Umbilical cord (tissue), 2 donors: ENCODE data around the gene RBPMS2. TPM values are rescaled to one million over a fixed set of nuclear protein-coding genes. Genes with fewer than 3 reads are reported as not detected.
A peak's percentile ranks its signal among the peaks of the same experiment; 100 is the strongest.

Experiments
- DNase-seq: peaks from one replicate; pipeline ENCODE4 v3.0.0-alpha.2; 2015; ENCODE audit warnings: low spot score
- total RNA-seq: library from RNA; depleted of rRNA; stranded (reverse); fragments of >200 nt; gene quantifications from one replicate; pipeline ENCODE4 v1.2.3, GENCODE V29; 2014; ENCODE audit warnings: low replicate concordance; ENCODE audit not compliant: insufficient read depth

RBPMS2 gene
- total RNA-seq, 1 donor from 2014 or later = 7.0 TPM

DNA sequence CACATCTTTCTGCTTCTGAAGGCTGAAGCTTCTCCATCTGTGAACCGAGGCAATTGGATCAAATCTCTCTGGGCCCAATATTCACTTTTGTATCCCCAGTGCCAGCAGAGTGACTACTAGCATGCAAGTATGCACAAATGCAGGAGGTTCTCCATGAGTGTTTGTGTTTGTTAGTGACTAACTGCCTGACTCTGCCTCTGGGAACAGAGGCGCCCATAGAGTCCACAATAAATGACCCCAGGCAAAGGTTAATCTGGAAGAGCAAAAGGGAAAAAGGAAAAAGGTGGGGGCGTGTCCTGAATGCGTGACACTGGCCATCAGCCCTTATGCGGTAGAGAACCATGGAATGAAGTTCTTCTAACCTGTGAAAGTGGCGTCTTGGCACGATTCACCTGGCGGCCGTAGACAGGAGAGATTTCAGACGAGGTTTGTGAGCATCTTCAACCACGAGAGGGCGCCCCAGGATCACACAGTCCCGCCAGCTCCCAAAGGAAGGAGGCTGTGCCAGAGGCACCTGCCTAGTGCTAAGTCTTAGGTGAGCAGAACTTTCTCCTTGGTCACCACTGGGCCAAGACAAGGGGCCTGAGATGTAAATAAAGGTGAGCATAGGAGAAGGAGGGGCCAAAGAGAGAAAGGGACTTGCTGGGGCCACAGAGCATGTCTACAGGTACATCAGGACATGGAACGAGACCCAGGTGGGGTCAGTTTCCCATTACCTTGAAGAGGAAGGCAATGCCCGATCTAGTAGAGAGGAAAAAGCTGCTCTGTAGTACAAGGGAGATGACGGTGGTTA is 44.2 kb downstream of the RBPMS2 start:
- peak; percentile 81 for DNase-seq

GRCh38 chr15:64730151-64730550 is 45.2 kb downstream of the RBPMS2 start:
- no peak for DNase-seq

DNA sequence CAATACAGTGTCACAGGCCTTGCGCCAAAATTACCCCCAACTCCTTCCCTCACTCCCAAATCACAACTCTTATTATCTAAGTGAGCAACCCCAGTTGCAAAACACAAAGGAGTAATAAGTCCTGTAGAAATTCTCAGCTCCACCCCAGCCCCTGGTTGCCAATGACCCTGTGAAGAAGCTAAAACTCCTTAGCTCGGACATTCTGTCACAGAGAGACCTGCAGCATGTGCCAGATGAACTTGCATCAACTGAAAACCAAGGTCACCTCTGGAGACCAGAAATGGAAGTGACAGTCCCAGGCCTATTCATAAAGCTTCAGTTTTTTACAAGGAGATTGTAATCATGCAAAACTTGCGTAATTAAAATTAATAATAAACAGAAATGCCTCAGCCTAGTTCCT is 55.2 kb downstream of the RBPMS2 start:
- no peak for DNase-seq

DNA sequence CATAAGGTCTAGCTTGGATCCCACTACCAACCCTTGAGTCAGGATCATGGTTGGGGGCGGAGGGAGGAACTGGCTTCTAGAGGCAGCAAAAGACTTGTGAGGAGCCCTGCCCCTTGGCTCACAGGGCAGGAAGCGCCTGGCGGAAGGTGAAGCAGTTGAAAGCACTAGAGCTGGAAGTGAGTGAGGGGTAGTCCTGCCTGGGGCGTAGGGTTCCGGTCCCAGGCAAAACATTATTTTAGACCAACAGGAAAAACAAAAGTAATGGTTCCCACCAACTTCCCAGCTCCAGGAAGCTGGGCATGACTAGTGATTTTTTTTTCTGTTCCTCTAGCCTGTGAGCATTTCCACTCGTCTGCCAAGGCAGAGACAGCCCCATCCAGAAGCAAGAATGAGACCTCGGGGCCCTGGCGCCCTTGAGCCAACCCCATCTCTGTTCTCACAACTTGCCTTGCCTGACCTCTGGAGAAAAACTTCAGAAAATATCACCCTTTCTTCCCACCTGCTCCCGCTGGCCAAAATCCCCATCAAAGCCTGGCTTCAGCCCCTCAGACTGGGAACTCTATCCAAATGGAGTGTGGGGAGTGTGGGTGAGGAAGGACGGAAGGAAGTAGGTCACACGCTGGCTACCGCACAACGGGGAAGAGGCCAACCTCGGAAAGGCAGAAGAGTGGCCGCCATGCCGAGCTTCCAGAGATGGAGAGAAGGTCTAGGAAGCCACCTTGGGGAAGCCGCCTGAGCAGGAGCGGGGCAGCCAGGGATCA is 57.5 kb downstream of the RBPMS2 start:
- DNase-seq = no peak

GRCh38 chr15:64717130-64717529 is 58.3 kb downstream of the RBPMS2 start:
- DNase-seq = no peak

DNA sequence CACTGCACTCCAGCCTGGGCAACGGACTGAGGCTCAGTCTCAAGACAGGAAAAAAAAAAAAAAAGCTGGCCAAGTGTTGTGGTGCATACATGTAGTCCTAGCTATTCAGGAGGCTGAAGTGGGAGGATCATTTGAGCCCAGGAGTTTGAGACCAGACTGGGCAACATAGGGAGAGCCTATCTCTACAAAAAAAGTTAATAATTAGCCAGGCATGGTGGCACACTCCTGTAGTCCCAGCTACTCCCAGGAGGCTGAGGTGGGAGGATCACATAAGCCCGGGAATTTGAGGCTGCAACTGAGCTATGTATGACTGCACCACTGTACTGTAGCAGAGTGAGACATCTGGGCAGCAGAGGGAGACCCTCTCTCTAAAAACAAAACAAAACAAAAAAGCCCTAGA is 58.9 kb downstream of the RBPMS2 start:
- DNase-seq = no peak

DNA sequence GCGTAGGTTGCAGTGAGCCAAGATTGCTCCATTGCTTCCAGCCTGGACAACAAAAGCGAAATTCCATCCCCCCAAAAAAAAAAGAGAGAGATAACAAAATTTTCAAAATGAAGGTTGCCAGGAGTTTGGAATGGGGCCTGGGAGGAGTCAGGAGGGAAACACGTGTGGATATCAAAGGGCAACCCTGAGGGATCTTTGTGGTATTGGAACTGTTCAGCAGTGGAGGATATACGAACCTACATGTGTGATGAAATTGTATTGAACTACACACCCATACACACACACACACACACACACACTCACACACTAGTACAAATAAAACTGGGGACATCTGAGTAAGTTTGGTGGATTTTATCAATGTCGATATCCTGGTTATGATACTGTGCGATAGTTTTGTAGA is 61.8 kb downstream of the RBPMS2 start:
- no peak for DNase-seq

GRCh38 chr15:64712353-64712752 is 63.0 kb downstream of the RBPMS2 start:
- no peak for DNase-seq

GRCh38 chr15:64710676-64711428 is 64.5 kb downstream of the RBPMS2 start:
- DNase-seq = no peak

- DNase-seq = no peak
These were observed 69.1 kb downstream of the RBPMS2 start for GRCh38 chr15:64706011-64706911.

GRCh38 chr15:64705006-64705405 is 70.4 kb downstream of the RBPMS2 start:
- no peak for DNase-seq

DNA sequence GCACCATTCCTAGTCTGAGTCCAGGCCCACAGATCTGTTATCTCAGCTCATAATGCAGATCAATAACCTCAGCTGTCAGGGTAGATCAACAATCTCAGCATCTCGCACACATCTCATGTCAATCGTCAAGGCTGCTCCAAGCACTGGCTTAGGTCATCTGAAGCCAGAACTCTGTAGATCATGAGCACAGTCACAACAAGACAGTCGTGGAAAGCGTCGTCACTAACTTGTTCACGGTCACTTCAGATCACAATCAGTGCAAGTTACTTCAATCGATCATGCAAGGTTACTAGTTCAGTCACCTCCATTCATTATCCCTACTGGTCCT is 71.8 kb downstream of the RBPMS2 start:
- DNase-seq = no peak

DNA sequence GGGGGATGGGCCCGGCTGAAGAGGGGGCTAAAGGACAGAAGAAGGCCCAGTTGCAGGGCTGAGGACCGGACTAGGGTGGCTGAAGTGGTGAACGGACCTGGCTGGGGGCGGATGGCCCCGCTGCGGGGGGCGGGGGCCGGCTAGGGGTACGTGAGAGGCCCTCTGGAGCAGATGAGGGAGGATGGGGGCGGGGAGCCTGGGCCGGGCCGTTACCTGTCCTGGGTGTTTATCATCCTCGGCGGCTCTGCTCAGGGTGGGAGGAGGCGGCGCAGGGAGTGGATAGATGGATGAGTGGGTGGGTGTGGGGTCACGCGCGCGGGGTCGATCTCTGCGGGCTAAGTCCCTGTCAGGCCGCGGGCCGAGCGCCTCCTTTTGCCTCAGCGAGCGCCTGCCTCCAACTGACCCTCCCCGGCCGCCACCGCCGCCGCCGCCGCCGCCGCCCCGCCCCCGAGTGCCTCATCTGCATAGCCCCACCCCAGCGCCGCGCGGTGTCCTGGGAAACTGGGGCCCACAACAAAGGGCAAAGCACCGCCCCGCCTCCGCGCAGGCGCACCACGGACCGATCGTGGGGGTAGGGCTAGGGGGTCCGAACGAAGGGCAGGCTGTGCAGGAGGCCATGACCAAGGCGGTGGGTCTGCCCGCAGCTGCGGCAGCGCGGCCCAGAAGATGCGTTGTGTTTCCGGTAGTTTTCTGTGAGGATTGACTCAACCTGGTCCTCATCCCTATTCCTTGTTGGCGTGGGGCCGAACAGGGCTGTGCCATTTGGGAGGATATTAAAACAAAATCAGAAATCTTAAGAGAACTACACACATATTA is 72.4 kb downstream of the RBPMS2 start:
- DNase-seq = peak; percentile 97

GRCh38 chr15:64701482-64702184 is 73.8 kb downstream of the RBPMS2 start:
- no peak for DNase-seq

DNA sequence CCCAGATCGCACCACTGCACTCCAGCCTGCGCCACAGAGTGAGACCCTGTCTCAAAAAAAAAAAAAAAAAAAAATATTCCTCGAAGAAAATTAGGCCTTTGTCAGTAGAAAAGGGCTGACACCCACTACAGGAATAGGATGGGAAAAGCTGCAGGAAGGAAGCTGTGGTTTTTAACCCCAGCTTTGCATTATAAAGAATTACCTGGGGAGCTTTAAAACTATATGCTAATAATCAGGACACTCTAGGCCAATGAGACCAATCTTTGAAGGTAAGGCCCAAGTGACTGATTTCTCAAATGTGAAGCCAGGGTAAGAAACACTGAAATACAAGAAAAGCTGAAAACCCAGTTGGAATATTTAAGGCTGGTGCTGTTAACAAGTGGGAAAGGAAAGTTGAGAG is 74.3 kb downstream of the RBPMS2 start:
- no peak for DNase-seq

GRCh38 chr15:64699751-64700388 is 75.5 kb downstream of the RBPMS2 start:
- peak; percentile 90 for DNase-seq

DNA sequence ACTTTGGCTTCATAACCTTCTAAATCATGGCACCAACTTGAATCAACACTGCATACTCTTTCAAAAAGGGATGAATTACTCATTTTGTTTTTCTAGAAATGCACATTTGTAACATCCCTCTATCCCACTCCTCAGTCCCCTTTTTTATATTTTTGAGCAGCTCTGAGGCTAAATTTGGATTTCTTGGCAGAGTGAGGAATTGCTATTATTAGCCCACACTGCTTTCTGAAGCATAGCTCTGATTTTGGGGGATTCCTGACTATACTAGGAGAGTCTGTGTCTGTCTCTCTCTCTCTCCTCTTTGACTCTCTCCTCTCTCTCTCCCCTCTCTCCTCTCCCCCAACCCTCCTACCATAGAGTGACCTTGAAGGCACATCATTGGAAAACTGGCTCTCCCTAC is 76.6 kb downstream of the RBPMS2 start:
- no peak for DNase-seq

GRCh38 chr15:64697911-64698369 is 77.4 kb downstream of the RBPMS2 start:
- DNase-seq = no peak

DNA sequence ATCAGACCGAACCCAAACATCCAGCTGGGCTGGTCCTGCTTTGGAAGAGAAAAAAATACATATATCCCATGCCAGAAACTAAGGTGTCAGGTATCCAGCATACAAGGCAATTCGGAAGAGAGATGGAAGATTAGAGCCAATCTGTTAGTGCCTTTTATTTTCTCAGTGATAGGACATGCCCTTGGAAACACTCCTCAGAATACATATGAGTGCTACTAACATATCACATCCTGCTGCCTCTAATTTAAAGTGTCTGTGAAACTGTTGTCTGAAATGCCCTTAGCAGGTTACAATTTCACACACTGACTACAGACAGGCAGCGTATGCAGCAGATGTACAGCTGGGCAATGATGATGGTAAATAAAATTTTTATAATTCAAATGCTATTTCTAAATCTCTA is 78.9 kb downstream of the RBPMS2 start:
- no peak for DNase-seq
